Fibroblast of lung (primary cell): Measurements from ENCODE around the gene RAB5IF.

Experiments used
- CTCF ChIP-seq, 2 donors: IDR thresholded peaks in 1 of 2; conservative IDR thresholded peaks in 1 of 2; 1 replicate in 1 of 2; 2 replicates in 1 of 2; pipeline ENCODE4 v1.5.1; 2011 to 2012; ENCODE audit warnings: low read length in 2 of 2, control low read depth in 1 of 2, inconsistent platforms in 1 of 2, low read depth in 1 of 2, mild to moderate bottlenecking in 1 of 2
- EZH2 ChIP-seq: IDR thresholded peaks from 2 replicates; pipeline ENCODE4 v1.5.1; 2012; ENCODE audit warnings: low read length, control low read depth, mild to moderate bottlenecking; ENCODE audit errors: missing control alignments

GRCh38 chr20:36623444-36623843, 17.9 kb downstream of the RAB5IF start:
- TF ChIP-seq CTCF (conservative IDR thresholded peaks at IDR 0.05 in 1 of 2, IDR thresholded peaks at IDR 0.05 in 1 of 2; ENCODE audit: low read depth in 1 of 2, low read length in 2 of 2) (no peak), EZH2 (no peak)
